H1 (cell line): Measurements from ENCODE around the gene SPACA7. TPM values are rescaled to one million over a fixed set of nuclear protein-coding genes. Genes with fewer than 3 reads are reported as not detected.

ENCODE experiments used
- CTCF ChIA-PET: fragments of 300-600 bp; sonication (Branson Sonifier 250); formaldehyde crosslinking; loops from one replicate; lab custom pipeline; 2021; ENCODE audit not compliant: partially characterized antibody; lab: Charles Lee
- POLR2A ChIA-PET: fragments of 300-600 bp; sonication (Branson Sonifier 250); formaldehyde crosslinking; loops from one replicate; lab custom pipeline; 2021; ENCODE audit warnings: inconsistent platforms; ENCODE audit not compliant: partially characterized antibody; lab: Charles Lee
- DNase-seq, 2 experiments: peaks; one replicate each; pipeline versions ENCODE4 v3.0.0 to v3.0.0-alpha.2; 2010 to 2022; ENCODE audit warnings: low spot score in 2 of 2, low read depth in 1 of 2, mixed read lengths in 1 of 2
- FAIRE-seq: peaks from 2 replicates; lab custom pipeline; 2011; peaks lifted over from hg19 to GRCh38; lab: Jason Lieb, UNC
- H2AFZ ChIP-seq: 2 replicates; pipeline ENCODE4 v1.8.1; 2012; ENCODE audit warnings: low read length, inconsistent platforms
- H2AK5ac ChIP-seq: 2 replicates; pipeline ENCODE4 v1.6.1; 2013; ENCODE audit warnings: low read depth, low read length
- H2BK120ac ChIP-seq: replicated peaks from 2 replicates; pipeline ENCODE3; 2013; ENCODE audit warnings: low read depth, low read length, inconsistent platforms
- H2BK12ac ChIP-seq: 2 replicates; pipeline ENCODE4 v1.6.1; 2013; ENCODE audit warnings: low read depth, low read length
- H2BK15ac ChIP-seq: 2 replicates; pipeline ENCODE4 v1.6.1; 2013; ENCODE audit warnings: low read length
- H2BK20ac ChIP-seq: 2 replicates; pipeline ENCODE4 v1.6.1; 2013; ENCODE audit warnings: low read length
- H2BK5ac ChIP-seq: 2 replicates; pipeline ENCODE4 v1.6.1; 2013; ENCODE audit warnings: low read depth, low read length
- H3K14ac ChIP-seq: 2 replicates; pipeline ENCODE4 v1.6.1; 2013; ENCODE audit warnings: inconsistent platforms; ENCODE audit not compliant: insufficient read length
- H3K18ac ChIP-seq: 2 replicates; pipeline ENCODE4 v1.6.1; 2013; ENCODE audit warnings: low read length; ENCODE audit errors: extremely low read depth
- H3K23ac ChIP-seq: 2 replicates; pipeline ENCODE4 v1.6.1; 2013; ENCODE audit warnings: inconsistent platforms; ENCODE audit not compliant: insufficient read length
- H3K23me2 ChIP-seq: 2 replicates; pipeline ENCODE4 v1.6.1; 2013; ENCODE audit warnings: low read depth, low read length
- H3K27ac ChIP-seq: 2 replicates; pipeline ENCODE4 v1.6.1; 2011; ENCODE audit warnings: low read depth, low read length, inconsistent platforms
- H3K27me3 ChIP-seq, 4 experiments: replicated peaks in 1 of 4; 1 replicate in 1 of 4; 2 replicates in 3 of 4; pipeline versions ENCODE4 v1.6.1 to v1.8.1; 2011 to 2013; ENCODE audit warnings: low read length in 3 of 4, mild to moderate bottlenecking in 3 of 4, inconsistent platforms in 2 of 4, mixed read lengths in 2 of 4, moderate library complexity in 1 of 4; ENCODE audit not compliant: control insufficient read depth in 3 of 4, insufficient read depth in 3 of 4; ENCODE audit errors: extremely low read depth in 1 of 4
- H3K36me3 ChIP-seq, 4 experiments: 2 replicates each; pipeline versions ENCODE4 v1.6.1 to v1.8.1; 2011 to 2013; ENCODE audit warnings: mild to moderate bottlenecking in 4 of 4, low read length in 3 of 4, moderate library complexity in 2 of 4, control low read depth in 1 of 4, inconsistent platforms in 1 of 4; ENCODE audit not compliant: insufficient read depth in 4 of 4, control insufficient read depth in 2 of 4
- H3K4ac ChIP-seq: replicated peaks from 2 replicates; pipeline ENCODE3; 2013; ENCODE audit warnings: low read length, low read depth, mixed read lengths, inconsistent platforms; ENCODE audit not compliant: insufficient read length
- H3K4me1 ChIP-seq, 4 experiments: replicated peaks in 1 of 4; 1 replicate in 1 of 4; 2 replicates in 3 of 4; pipeline versions ENCODE4 v1.6.1 to v1.8.1; 2011 to 2013; ENCODE audit warnings: low read length in 3 of 4, inconsistent platforms in 2 of 4, mixed read lengths in 1 of 4; ENCODE audit not compliant: insufficient read depth in 4 of 4, control insufficient read depth in 3 of 4
- H3K4me2 ChIP-seq, 2 experiments: 2 replicates each; pipeline versions ENCODE4 v1.6.1 to v1.8.1; 2011 to 2013; ENCODE audit warnings: low read depth in 2 of 2, low read length in 2 of 2, control low read depth in 1 of 2, inconsistent platforms in 1 of 2, mild to moderate bottlenecking in 1 of 2; ENCODE audit not compliant: insufficient read depth in 1 of 2
- H3K4me3 ChIP-seq, 4 experiments: fragments of 200-600, 300-600 bp in 1 of 4; sonication (generic), shearing (Covaris generic), sonication (Bioruptor Twin) in 1 of 4; 2 replicates each; pipeline versions ENCODE4 v1.5.1 to v1.8.1; 2011 to 2016; ENCODE audit warnings: low read length in 4 of 4, low read depth in 3 of 4, control low read depth in 2 of 4, inconsistent platforms in 2 of 4, mild to moderate bottlenecking in 2 of 4, mixed read lengths in 1 of 4, moderate library complexity in 1 of 4; ENCODE audit not compliant: insufficient read depth in 2 of 4; ENCODE audit errors: extremely low read depth in 1 of 4
- H3K56ac ChIP-seq: replicated peaks from 2 replicates; pipeline ENCODE3; 2013; ENCODE audit warnings: low read depth, mild to moderate bottlenecking, mixed read lengths, low read length, inconsistent platforms; ENCODE audit not compliant: insufficient read length
- H3K79me1 ChIP-seq: 2 replicates; pipeline ENCODE4 v1.6.1; 2013; ENCODE audit warnings: low read depth, low read length, control low read depth
- H3K79me2 ChIP-seq, 2 experiments: 2 replicates each; pipeline versions ENCODE4 v1.6.1 to v1.8.1; 2012 to 2013; ENCODE audit warnings: low read length in 2 of 2, mild to moderate bottlenecking in 2 of 2, inconsistent platforms in 1 of 2; ENCODE audit not compliant: insufficient read depth in 2 of 2, control insufficient read depth in 1 of 2
- H3K9ac ChIP-seq, 4 experiments: replicated peaks in 1 of 4; 1 replicate in 1 of 4; 2 replicates in 3 of 4; pipeline versions ENCODE4 v1.6.1 to v1.8.1; 2011 to 2013; ENCODE audit warnings: low read depth in 3 of 4, low read length in 3 of 4, control low read depth in 2 of 4, mild to moderate bottlenecking in 2 of 4, moderate library complexity in 2 of 4, inconsistent platforms in 1 of 4; ENCODE audit errors: extremely low read depth in 1 of 4
- H3K9me3 ChIP-seq, 2 experiments: 2 replicates each; pipeline versions ENCODE4 v1.6.1 to v1.8.1; 2012 to 2013; ENCODE audit warnings: mild to moderate bottlenecking in 2 of 2, moderate library complexity in 2 of 2, control low read depth in 1 of 2, inconsistent platforms in 1 of 2, low read depth in 1 of 2, low read length in 1 of 2, mixed read lengths in 1 of 2; ENCODE audit not compliant: insufficient read depth in 2 of 2
- H4K20me1 ChIP-seq, 2 experiments: replicated peaks in 1 of 2; 2 replicates each; pipeline versions ENCODE3 to v1.8.1; 2011 to 2013; ENCODE audit warnings: inconsistent platforms in 2 of 2, low read length in 2 of 2, mild to moderate bottlenecking in 1 of 2; ENCODE audit not compliant: insufficient read depth in 2 of 2, control insufficient read depth in 1 of 2
- H4K5ac ChIP-seq: 2 replicates; pipeline ENCODE4 v1.6.1; 2013; ENCODE audit warnings: low read length, low read depth, mixed read lengths, inconsistent platforms; ENCODE audit not compliant: insufficient read length
- H4K8ac ChIP-seq: 2 replicates; pipeline ENCODE4 v1.8.0; 2013; ENCODE audit warnings: mild to moderate bottlenecking, moderate library complexity, low read length, inconsistent platforms; ENCODE audit not compliant: insufficient read depth; ENCODE audit errors: extremely low read depth
- H4K91ac ChIP-seq: replicated peaks from 2 replicates; pipeline ENCODE3; 2013; ENCODE audit warnings: low read length, mixed read lengths, inconsistent platforms; ENCODE audit not compliant: insufficient read length
- ASH2L ChIP-seq: fragments of 200-600, 300-600 bp; sonication (generic); IDR thresholded peaks from one replicate; pipeline ENCODE4 v1.7.1; 2017; ENCODE audit warnings: low read length
- BCL11A ChIP-seq, 2 experiments: IDR thresholded peaks; one replicate each; pipeline ENCODE4 v1.6.1; 2011; ENCODE audit warnings: low read depth in 2 of 2, low read length in 2 of 2, mild to moderate bottlenecking in 2 of 2
- E2F6 ChIP-seq: IDR thresholded peaks from 2 replicates; pipeline ENCODE4 v1.6.1; 2012; ENCODE audit warnings: inconsistent platforms
- RFX5 ChIP-seq: IDR thresholded peaks from 2 replicates; pipeline ENCODE4 v1.6.1; 2011; ENCODE audit warnings: low read depth, low read length, improper control_type of control experiment, borderline replicate concordance
- RXRA ChIP-seq: IDR thresholded peaks from 2 replicates; pipeline ENCODE4 v1.6.1; 2011; ENCODE audit warnings: low read depth, mild to moderate bottlenecking, low read length, moderate library complexity; ENCODE audit not compliant: insufficient read depth
- SIRT6 ChIP-seq: IDR thresholded peaks from one replicate; pipeline ENCODE4 v1.7.1; 2012; ENCODE audit warnings: low read length, inconsistent platforms
- SUZ12 ChIP-seq: fragments of 200-600 bp; sonication (generic); IDR thresholded peaks from 2 replicates; pipeline ENCODE4 v1.6.1; 2012; ENCODE audit warnings: mild to moderate bottlenecking, inconsistent platforms, low read length, moderate library complexity, mixed read lengths
- TEAD4 ChIP-seq: IDR thresholded peaks from 2 replicates; pipeline ENCODE4 v1.6.1; 2012; ENCODE audit warnings: low read depth, low read length, inconsistent platforms, mixed read lengths
- WGBS, 2 experiments: shearing (Covaris generic) in 1 of 2; methylation state at CpG; one replicate each; pipeline versions ENCODE4 v1.1.6 to v1.1.7; 2013 to 2015; ENCODE audit warnings: low lambda C conversion rate in 2 of 2, mixed read lengths in 2 of 2, inconsistent platforms in 1 of 2, low coverage in 1 of 2, missing lambda C conversion rate in 1 of 2; ENCODE audit not compliant: insufficient replicate concordance in 2 of 2, insufficient coverage in 1 of 2, insufficient read length in 1 of 2; ENCODE audit errors: extremely low coverage in 1 of 2, missing lambda C conversion rate in 1 of 2; 5-methylcytosine and 5-hydroxymethylcytosine counted together
- polyA plus RNA-seq, 7 experiments: library from polyadenylated mRNA; depleted of rRNA in 3 of 7; stranded (reverse) in 5 of 7; unstranded in 2 of 7; fragments of >200 nt in 5 of 7; fragments of 200-250 nt in 2 of 7; gene quantifications; 1 replicate in 5 of 7; 2 replicates in 1 of 7; 4 replicates in 1 of 7; pipeline versions ENCODE4 v1.2.1 to v1.2.3, GENCODE V29; 2011 to 2013; ENCODE audit warnings: missing spikeins in 2 of 7, mixed read lengths in 2 of 7
- total RNA-seq: library from RNA; stranded (reverse); fragmentation: NEBNext Ultra II Directional; extraction: Animal tissue kit (Norgen Biotek cat#: 25700); gene quantifications from 2 replicates; pipeline ENCODE4 v1.2.1, GENCODE V29; 2021

SPACA7 gene
- total and polyA plus RNA-seq, 2 of the 8 experiments (the other 6 are each of a cell fraction or from before 2014, with no cell fraction given): not detected

- Histone ChIP-seq H3K56ac (no peak overlapping the region), H4K91ac (no peak overlapping the region), H2AFZ (no peak overlapping the region), H3K4me2 (no peak overlapping the region), H4K8ac (no peak overlapping the region), H3K23ac (no peak overlapping the region), H3K27me3 (peaks cover 0 to 7% (median 0%) of the 10 kb centered on the region in 4 experiments; a peak in 4 of 7 replicates), H4K20me1 (peaks cover 0 to 7% of the 10 kb centered on the region in 2 experiments), H2BK120ac (no peak overlapping the region), H3K9ac (no peak overlapping the region), H3K36me3 (no peaks in the 10 kb centered on the region; a peak in 1 of 8 replicates), H3K4ac (no peak overlapping the region), H4K5ac (no peak overlapping the region), H3K4me1 (peaks cover 2 to 19% (median 11%) of the 10 kb centered on the region in 4 experiments; a peak in 6 of 7 replicates), H2BK12ac (no peak overlapping the region), H3K79me1 (no peaks in the 10 kb centered on the region), H3K23me2 (peaks cover 9% of the 10 kb centered on the region; the same call in 1 of the 2 replicates), H3K79me2 (peaks cover 0 to 3% of the 10 kb centered on the region in 2 experiments; a peak in 1 of 4 replicates), H2AK5ac (no peak overlapping the region), H2BK15ac (no peak overlapping the region), H3K9me3 (no peaks in the 10 kb centered on the region; a peak in 2 of 4 replicates), H3K4me3 (no peak overlapping the region), H3K14ac (no peak overlapping the region), H2BK20ac (no peak overlapping the region), H3K27ac (no peak overlapping the region), H2BK5ac (no peak overlapping the region), H3K18ac (no peak overlapping the region)
- TF ChIP-seq RXRA: no peak
- no peak for TF ChIP-seq BCL11A (IDR thresholded peaks at IDR 0.05; ENCODE audit: low read depth in 2 of 2, low read length in 2 of 2)
- no peak for TF ChIP-seq TEAD4
- TF ChIP-seq RFX5: no peak
- no peak for TF ChIP-seq E2F6
- TF ChIP-seq ASH2L: no peak
- no peak for TF ChIP-seq SIRT6
- TF ChIP-seq SUZ12: no peak
- POLR2A ChIA-PET: no interaction called here
- 87% methylated on average over 11 of the region's 11 CpGs; no CpG with 5 or more reads in 1 of the 2 experiments for WGBS, 2 experiments
- FAIRE-seq (no peak), DNase-seq (no peak)
- CTCF ChIA-PET: interaction anchor here (1.1 to 5.0 kb wide), 4 partner anchors 10 to 89 kb away, joined by 4 to 26 read pairs (median 4); no protein-coding TSS in a partner anchor
Observed at GRCh38 chr13:112353856-112354255, 22.3 kb upstream of the SPACA7 start.
